Hematopoietic multipotent progenitor cell treated with erythropoietin and hydrocortisone succinate and interleukin-3 and kit ligand, for 8 days (in vitro differentiated cells): ENCODE data around the gene PPP2R5A.
A peak's percentile ranks its signal among the peaks of the same experiment; 100 is the strongest.

Source experiments
- DNase-seq: peaks from one replicate; pipeline ENCODE4 v3.0.0-alpha.2; 2015

PPP2R5A gene

DNA sequence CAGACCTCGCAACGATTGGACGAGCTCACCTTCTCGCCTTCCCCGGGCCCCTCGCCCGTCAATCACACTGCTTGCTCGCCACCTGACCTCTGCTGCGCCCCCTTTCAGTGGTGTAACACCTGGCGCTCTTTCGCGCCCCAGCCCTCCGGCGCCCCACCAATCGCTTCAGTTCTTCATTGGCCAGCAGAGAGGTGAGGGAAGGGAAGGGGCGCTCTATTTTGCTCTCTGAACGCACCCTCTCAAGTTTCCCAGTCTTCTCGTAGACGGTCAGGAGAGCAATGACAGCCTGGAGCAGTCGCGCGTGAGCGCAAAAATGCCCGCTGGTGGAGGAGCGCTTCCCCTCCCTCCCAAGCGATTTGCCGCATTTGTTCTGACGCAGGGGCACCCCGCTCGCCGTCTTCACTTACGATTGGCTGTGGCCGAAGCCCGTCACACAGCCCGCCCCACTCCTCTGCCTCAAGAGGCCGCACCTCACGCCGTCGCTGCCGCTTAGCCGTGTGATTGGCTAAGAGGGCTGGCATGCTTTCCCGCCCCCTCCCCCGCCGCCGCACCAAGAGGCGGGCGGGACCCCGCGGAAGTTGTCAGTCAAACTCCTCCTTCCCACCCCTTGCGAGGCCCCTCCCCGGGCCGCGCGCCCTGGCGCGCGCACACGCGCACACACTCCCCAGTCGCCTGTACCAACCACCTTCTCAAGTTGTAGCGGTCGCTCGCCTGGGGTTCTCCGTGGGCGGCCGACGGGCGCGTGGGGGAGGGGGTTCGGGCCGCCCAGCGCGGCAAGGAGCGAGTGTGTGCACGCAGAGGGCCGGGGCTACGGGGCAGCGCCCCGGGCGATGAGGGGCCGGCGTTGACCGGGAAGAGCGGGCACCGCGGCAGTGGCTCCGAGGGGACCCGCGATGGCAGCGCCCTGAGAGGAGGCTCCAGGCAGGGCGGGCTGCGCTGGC, at the start of gene PPP2R5A:
TSS of gene PPP2R5A (plus strand) at position 667 of the 941 bp plus-strand sequence. CDS start 701 bp downstream, outside the sequence.
- DNase-seq = peak; percentile 99

DNA sequence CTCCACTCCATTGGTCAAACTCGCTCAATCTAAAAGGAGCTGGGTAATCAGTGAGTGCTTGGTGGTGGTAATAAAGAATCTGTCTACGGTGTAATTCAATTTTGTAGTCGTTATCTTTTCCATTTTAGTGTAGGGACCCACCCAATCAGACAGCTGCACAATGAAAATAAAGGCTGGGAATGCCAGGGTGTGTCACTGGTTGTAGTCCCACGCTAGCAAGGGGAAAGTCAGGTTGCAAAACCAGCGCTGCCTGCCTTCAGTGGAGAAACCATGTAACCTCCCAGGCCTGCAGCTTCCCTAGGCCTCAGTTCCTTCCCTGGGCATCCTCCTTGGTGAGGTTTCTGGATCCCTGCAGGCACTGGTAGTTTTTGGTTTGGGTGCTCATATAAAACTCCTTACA, 49.4 kb upstream of the PPP2R5A start:
- no peak for DNase-seq

GRCh38 chr1:212236664-212237220, 48.5 kb upstream of the PPP2R5A start:
- no peak for DNase-seq

- peak; percentile 13 for DNase-seq
These were observed 47.6 kb upstream of the PPP2R5A start for GRCh38 chr1:212237651-212238050.

GRCh38 chr1:212238552-212238951, 46.7 kb upstream of the PPP2R5A start:
- DNase-seq = no peak

DNA sequence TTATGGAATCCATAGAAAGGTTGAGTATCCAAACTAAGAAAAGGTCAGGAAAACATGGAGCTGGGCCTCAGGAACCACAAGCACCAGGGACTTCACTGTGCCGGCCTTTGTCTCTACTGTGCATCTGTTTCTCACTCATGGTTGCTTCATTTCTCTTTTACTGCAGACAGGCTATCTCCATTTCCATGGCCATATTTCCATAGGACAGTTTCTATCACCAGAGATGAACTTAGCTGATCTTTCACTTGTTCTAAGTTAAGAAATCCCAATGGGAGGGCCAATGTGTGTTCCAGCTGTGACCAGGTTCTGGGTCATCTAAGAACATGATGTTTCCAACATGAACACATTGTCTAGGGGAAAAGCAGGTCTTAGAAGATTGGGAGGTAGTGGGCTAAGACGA, 43.7 kb upstream of the PPP2R5A start:
- no peak for DNase-seq

- DNase-seq = no peak
These were observed 43.3 kb upstream of the PPP2R5A start for GRCh38 chr1:212241957-212242287.

DNA sequence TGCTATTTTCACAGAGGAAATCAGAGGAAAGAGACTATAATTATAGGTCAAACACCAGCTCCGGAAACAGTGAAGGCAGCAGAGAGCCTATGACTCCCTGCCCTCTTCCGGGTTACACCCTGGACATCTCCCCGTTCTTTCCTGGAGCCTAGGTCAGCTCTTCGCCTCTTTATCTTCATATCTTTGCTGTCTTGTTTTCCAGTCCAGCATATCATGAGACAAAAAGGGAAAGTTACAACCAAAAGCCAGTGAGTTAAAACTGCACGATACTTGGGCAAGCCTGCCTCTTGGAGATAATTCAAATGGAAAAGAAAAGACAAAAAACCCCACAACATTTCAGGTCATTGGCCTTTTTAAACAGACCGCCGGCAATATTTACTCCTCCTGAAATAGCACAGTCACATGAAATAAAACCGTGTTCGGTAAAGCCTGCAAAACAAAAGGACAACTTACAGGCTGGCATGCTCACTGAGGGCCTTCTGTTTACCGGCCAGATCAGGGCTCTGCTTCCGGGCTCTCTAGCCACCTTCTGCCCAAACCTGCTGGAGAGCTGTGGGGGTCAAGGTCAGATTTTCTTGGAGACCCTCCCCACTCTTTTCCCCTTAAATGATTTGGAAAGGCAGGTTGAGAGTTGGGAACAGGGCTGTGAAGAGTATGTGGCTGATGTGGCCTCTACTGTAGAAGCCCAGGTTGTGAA, 42.8 kb upstream of the PPP2R5A start:
- no peak for DNase-seq

DNA sequence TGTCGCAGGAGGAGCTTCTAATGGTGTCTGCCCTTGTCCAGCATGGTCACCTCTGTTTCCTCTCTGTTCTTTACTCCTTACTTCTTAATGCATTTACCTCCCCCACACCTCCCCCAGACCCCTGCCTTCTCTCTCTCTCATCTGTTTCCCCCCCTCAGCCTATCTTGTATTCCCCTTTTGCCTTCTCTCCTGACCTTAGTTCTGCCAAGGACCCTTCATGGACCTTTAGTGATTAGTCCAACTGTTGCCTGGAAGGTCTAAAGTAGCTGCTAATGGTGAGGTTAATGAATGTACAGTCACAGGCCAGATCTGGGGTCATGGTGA, 42.3 kb upstream of the PPP2R5A start:
- no peak for DNase-seq

DNA sequence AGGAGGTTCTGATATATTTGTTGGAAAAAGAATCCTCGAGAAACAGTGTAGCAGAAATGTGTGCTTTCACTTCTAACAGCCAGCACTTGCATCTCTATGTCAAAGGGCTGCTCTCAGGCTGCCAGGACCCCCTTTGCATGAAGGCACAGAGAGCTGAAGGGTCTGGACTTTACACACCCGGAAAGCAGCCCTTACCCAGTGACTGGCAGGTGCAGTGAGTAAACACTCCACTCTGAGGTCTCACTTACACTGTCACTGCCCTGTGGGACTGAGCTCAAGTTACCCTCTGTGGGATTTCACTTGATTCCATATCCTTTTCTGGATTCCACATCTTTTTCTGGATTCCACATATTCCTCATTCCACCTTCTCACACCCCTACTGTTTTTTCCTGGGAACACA, 40.8 kb upstream of the PPP2R5A start:
- no peak for DNase-seq

DNA sequence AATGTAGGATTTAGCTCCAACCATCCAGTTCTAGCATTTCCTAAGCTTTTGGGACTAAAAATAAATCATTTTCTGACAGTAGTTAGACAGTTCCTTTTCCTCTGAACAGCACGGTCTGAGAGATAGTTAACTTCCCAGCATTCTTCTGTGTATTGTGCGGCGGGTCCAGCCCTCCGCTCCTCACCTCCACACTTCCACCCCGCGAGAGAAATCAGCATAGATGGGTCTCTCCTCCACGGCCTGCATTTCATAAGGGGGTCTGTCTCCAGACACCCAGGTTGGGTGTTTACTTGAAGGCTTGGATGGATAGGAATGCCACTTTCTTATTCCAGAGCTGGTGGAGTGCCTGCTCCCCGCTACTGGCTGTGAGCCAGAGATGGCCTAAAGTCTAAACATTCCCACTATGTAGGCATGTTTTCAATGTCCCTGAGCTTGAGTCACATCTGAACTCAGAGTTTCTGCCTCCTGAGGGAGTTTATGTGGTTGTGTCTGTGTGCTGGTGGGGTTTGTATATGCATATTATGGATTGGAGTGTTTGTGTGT, 38.0 kb upstream of the PPP2R5A start:
- DNase-seq = no peak

DNA sequence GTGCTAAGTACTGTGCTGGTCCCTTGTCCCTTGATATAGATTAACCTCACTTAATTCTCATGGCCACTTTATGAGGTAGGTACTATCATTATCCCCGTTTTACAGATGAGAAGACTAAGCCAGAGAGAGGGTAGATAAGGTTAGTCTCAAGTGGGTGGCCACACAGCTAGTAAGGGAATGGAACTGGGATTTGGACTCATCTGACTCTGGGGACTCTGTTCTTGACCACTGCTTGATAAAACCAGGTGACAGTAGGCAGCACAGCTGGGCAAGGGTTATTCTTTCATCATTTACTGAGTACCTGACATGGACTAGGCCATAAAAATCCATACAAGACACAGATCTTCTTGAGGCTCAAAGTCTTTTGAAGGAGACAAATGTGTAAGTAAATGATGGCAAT, 37.2 kb upstream of the PPP2R5A start:
- DNase-seq = no peak

GRCh38 chr1:212254853-212255363, 30.3 kb upstream of the PPP2R5A start:
- DNase-seq = no peak

- DNase-seq = no peak
These were observed 29.4 kb upstream of the PPP2R5A start for GRCh38 chr1:212255705-212256307.

- peak; percentile 47 for DNase-seq
These were observed 28.8 kb upstream of the PPP2R5A start for GRCh38 chr1:212256369-212256768.

DNA sequence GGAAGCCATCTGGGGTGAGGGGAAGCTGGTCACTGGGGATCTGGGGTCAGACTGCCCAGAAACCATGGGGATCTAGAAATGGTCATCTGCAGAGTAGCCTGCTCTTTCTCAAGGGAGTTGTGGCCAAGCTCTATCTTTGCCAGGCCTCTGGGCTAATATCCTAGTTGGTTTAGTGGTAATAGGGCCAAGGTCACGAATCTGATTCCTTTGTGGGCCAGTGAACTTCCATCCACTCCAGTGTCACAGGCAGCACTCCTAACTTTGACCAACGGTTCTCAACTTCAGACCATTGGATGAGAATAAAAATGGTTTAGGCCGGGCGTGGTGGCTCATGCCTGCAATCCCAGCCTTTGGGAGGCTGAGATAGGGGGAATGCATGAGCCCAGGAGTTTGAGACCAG, 28.1 kb upstream of the PPP2R5A start:
- no peak for DNase-seq

DNA sequence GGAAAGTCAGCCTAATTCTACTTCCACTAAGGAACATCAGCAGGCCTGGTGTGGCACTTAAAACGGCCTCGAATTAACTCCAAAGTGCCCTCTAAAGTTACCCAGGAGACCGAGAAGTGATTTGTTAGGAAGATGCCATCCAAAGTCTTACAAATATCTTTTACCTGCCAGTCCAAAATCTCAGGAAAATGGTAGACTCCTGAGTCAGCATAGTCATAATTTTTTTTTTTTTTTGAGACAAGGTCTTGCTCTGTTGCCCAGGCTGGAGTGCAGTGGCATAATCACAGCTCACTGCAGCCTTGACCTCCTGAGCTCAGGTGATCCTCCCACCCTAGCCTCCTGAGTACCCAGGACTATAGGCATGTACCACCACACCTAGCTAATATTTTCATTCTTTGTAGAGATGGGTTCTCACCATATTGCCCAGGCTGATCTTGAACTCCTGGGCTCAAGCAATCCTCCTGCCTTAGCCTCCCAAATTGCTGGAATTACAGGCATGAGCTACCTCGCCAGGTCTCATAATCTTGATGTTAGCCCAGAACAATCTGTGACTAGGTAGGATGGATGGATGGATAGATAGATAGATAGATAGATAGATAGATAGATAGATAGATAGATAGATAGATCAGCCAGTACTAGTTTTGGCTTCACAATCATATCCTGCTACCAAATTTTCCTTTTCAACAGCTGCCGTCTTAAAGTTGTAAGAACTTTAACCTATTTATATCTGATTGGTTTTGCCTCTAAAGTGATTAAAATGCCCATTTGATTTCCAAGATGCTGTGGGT, 25.3 kb upstream of the PPP2R5A start:
- no peak for DNase-seq

GRCh38 chr1:212260557-212261355, 24.5 kb upstream of the PPP2R5A start:
- no peak for DNase-seq

- DNase-seq = peak; percentile 12
These were observed 23.8 kb upstream of the PPP2R5A start for GRCh38 chr1:212261361-212261929.

- DNase-seq = no peak
These were observed 18.2 kb upstream of the PPP2R5A start for GRCh38 chr1:212267017-212267416.

DNA sequence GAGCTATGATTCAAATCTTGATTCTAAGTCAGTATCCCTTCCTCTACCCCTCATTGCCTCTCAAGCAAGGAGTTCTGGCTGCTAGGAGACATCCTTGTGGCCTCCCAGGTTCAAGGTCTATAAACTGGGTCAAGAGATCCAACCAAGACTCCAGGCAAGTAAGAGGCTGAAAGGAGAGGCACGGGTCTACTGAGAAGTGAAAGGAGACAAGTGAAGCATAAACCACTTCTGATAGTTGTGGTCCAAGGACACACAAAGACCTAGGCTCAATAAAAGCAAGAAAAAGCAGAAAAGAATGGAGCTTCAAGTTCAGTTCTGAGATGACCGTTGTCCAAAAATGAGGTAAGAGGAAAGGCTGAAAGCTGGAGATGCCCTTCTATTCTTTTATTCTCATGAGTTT, 17.8 kb upstream of the PPP2R5A start:
- DNase-seq = no peak
